H1 (cell line): ENCODE measurements around the gene CAMKMT. TPM values are rescaled to one million over a fixed set of nuclear protein-coding genes. Genes with fewer than 3 reads are reported as not detected.

Experiments used
- SP4 ChIP-seq: IDR thresholded peaks from 2 replicates; pipeline ENCODE4 v1.6.1; 2012; ENCODE audit warnings: low read length, inconsistent platforms
- USF2 ChIP-seq: IDR thresholded peaks from 2 replicates; pipeline ENCODE4 v1.6.1; 2011; ENCODE audit warnings: low read length, improper control_type of control experiment
- YY1 ChIP-seq: IDR thresholded peaks from 2 replicates; pipeline ENCODE4 v1.6.1; 2011; ENCODE audit warnings: low read depth, mild to moderate bottlenecking, low read length
- polyA plus RNA-seq, 7 experiments: library from polyadenylated mRNA; depleted of rRNA in 3 of 7; stranded (reverse) in 5 of 7; unstranded in 2 of 7; fragments of >200 nt in 5 of 7; fragments of 200-250 nt in 2 of 7; gene quantifications; 1 replicate in 5 of 7; 2 replicates in 1 of 7; 4 replicates in 1 of 7; pipeline versions ENCODE4 v1.2.1 to v1.2.3, GENCODE V29; 2011 to 2013; ENCODE audit warnings: missing spikeins in 2 of 7, mixed read lengths in 2 of 7
- total RNA-seq: library from RNA; stranded (reverse); fragmentation: NEBNext Ultra II Directional; extraction: Animal tissue kit (Norgen Biotek cat#: 25700); gene quantifications from 2 replicates; pipeline ENCODE4 v1.2.1, GENCODE V29; 2021

Gene CAMKMT
- total and polyA plus RNA-seq, 2 of the 8 experiments (the other 6 are each of a cell fraction or from before 2014, with no cell fraction given), result 14.7 to 22.4 TPM

GRCh38 chr2:44730593-44730992 is 368.8 kb downstream of the CAMKMT start (continued):
- TF ChIP-seq USF2, result no peak
- no peak for TF ChIP-seq SP4
- TF ChIP-seq YY1, result no peak
